HEK293 (cell line): ENCODE results near the gene KCNF1.

Experiments
- EGR2 ChIP-seq: fragments of 450-650 bp; formaldehyde crosslinking; IDR thresholded peaks from 2 replicates; pipeline ENCODE4 v1.5.1; 2016; ENCODE audit warnings: low read depth, missing biosample characterization, missing genetic modification characterization
- YY1 ChIP-seq: fragments of 450-650 bp; formaldehyde crosslinking; IDR thresholded peaks from 2 replicates; pipeline ENCODE4 v1.5.1; 2018; ENCODE audit warnings: missing biosample characterization, missing genetic modification characterization
- ZFP37 ChIP-seq: fragments of 450-650 bp; formaldehyde crosslinking; IDR thresholded peaks from 2 replicates; pipeline ENCODE4 v1.5.1; 2016; ENCODE audit warnings: missing biosample characterization, missing genetic modification characterization
- ZNF184 ChIP-seq: fragments of 450-650 bp; IDR thresholded peaks from 2 replicates; pipeline ENCODE4 v1.5.1; 2018; ENCODE audit warnings: missing biosample characterization, mild to moderate bottlenecking, missing genetic modification characterization
- ZNF350 ChIP-seq: fragments of 450-650 bp; formaldehyde crosslinking; IDR thresholded peaks from 2 replicates; pipeline ENCODE4 v1.5.0; 2017; ENCODE audit warnings: missing biosample characterization, mild to moderate bottlenecking, missing genetic modification characterization
- TF ChIP-seq, protein P1 (sequence below): IDR thresholded peaks from 2 replicates; pipeline ENCODE4 v1.6.1; 2011; ENCODE audit warnings: mild to moderate bottlenecking, low read depth, low read length, borderline replicate concordance
- TF ChIP-seq, protein P2 (sequence below): fragments of 450-650 bp; formaldehyde crosslinking; IDR thresholded peaks from 2 replicates; pipeline ENCODE4 v1.5.1; 2016; ENCODE audit warnings: missing biosample characterization, missing genetic modification characterization
- TF ChIP-seq, protein P3 (sequence below): fragments of 450-650 bp; formaldehyde crosslinking; IDR thresholded peaks from 2 replicates; pipeline ENCODE4 v1.5.1; 2016; ENCODE audit warnings: missing biosample characterization, missing genetic modification characterization

DNA sequence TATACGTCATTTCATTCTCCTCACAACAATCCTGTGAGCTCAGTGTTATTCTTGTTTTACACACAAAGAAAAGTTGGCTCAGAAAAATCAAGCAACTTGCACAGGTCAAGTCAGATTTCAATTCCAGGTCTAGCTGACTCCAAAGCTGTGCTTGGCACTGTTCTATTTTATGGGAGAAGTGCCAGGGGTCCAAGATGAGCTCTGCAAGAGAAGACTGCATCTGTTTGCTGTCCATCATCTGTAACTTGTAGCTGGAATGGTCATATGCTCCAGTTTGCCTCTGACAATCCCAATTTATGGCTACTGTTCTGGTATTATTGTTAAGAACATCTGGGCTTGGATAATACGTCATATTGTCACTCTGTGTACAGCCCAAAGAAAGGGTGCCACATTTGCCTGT, 28.9 kb downstream of the KCNF1 start:
- TF ChIP-seq, protein P1, sequence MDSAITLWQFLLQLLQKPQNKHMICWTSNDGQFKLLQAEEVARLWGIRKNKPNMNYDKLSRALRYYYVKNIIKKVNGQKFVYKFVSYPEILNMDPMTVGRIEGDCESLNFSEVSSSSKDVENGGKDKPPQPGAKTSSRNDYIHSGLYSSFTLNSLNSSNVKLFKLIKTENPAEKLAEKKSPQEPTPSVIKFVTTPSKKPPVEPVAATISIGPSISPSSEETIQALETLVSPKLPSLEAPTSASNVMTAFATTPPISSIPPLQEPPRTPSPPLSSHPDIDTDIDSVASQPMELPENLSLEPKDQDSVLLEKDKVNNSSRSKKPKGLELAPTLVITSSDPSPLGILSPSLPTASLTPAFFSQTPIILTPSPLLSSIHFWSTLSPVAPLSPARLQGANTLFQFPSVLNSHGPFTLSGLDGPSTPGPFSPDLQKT = no peak
- no peak for TF ChIP-seq ZFP37 (tag by site-specific recombination)
- TF ChIP-seq ZNF350 (tag by site-specific recombination) = no peak
- TF ChIP-seq, protein P2, sequence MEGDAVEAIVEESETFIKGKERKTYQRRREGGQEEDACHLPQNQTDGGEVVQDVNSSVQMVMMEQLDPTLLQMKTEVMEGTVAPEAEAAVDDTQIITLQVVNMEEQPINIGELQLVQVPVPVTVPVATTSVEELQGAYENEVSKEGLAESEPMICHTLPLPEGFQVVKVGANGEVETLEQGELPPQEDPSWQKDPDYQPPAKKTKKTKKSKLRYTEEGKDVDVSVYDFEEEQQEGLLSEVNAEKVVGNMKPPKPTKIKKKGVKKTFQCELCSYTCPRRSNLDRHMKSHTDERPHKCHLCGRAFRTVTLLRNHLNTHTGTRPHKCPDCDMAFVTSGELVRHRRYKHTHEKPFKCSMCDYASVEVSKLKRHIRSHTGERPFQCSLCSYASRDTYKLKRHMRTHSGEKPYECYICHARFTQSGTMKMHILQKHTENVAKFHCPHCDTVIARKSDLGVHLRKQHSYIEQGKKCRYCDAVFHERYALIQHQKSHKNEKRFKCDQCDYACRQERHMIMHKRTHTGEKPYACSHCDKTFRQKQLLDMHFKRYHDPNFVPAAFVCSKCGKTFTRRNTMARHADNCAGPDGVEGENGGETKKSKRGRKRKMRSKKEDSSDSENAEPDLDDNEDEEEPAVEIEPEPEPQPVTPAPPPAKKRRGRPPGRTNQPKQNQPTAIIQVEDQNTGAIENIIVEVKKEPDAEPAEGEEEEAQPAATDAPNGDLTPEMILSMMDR (tag by site-specific recombination) = no peak
- TF ChIP-seq EGR2 (tag by site-specific recombination) = no peak
- no peak for TF ChIP-seq ZNF184
- TF ChIP-seq, protein P3, sequence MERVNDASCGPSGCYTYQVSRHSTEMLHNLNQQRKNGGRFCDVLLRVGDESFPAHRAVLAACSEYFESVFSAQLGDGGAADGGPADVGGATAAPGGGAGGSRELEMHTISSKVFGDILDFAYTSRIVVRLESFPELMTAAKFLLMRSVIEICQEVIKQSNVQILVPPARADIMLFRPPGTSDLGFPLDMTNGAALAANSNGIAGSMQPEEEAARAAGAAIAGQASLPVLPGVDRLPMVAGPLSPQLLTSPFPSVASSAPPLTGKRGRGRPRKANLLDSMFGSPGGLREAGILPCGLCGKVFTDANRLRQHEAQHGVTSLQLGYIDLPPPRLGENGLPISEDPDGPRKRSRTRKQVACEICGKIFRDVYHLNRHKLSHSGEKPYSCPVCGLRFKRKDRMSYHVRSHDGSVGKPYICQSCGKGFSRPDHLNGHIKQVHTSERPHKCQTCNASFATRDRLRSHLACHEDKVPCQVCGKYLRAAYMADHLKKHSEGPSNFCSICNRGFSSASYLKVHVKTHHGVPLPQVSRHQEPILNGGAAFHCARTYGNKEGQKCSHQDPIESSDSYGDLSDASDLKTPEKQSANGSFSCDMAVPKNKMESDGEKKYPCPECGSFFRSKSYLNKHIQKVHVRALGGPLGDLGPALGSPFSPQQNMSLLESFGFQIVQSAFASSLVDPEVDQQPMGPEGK (tag by site-specific recombination) = no peak
- no peak for TF ChIP-seq YY1 (tag by site-specific recombination)
